Caco-2 (cell line): ENCODE measurements around the gene PIK3IP1. TPM values are rescaled to one million over a fixed set of nuclear protein-coding genes. Genes with fewer than 3 reads are reported as not detected.
A peak's percentile ranks its signal among the peaks of the same experiment; 100 is the strongest.

Experiments used
- BruUV-seq: library from RNA; stranded (reverse); fragments of 400-500 nt; replicated peaks from 2 replicates; lab custom pipeline; 2021; lab: Mats Ljungman, UMichigan
- CTCF ChIA-PET: fragments of 300-600 bp; sonication (Branson Sonifier 250); formaldehyde crosslinking; loops from one replicate; lab custom pipeline; 2022; ENCODE audit warnings: antibody characterized with exemption; lab: Charles Lee
- POLR2A ChIA-PET: fragments of 300-600 bp; sonication (Branson Sonifier 250); formaldehyde crosslinking; loops from one replicate; lab custom pipeline; 2022; ENCODE audit warnings: antibody characterized with exemption; lab: Charles Lee
- DNase-seq, 2 experiments: peaks; one replicate each; pipeline versions ENCODE4 v3.0.0 to v3.0.0-alpha.2; 2020 to 2022
- H3K27me3 ChIP-seq: replicated peaks from 2 replicates; pipeline ENCODE4 v1.6.0; 2011; ENCODE audit warnings: low read length; ENCODE audit not compliant: control insufficient read depth, insufficient read depth
- H3K36me3 ChIP-seq: 2 replicates; pipeline ENCODE4 v1.5.1; 2011; ENCODE audit warnings: low read length; ENCODE audit not compliant: control insufficient read depth, insufficient read depth
- H3K4me1 ChIP-seq: fragments of 250-450 bp; sonication (Bioruptor Pico); 2 replicates; pipeline ENCODE4 v1.5.1; 2020; ENCODE audit warnings: mild to moderate bottlenecking
- H3K4me3 ChIP-seq: 2 replicates; pipeline ENCODE4 v1.5.1; 2011; ENCODE audit warnings: low read depth, mild to moderate bottlenecking, control low read depth, low read length
- H3K9me3 ChIP-seq: fragments of 250-450 bp; sonication (Bioruptor Pico); 2 replicates; pipeline ENCODE4 v1.5.1; 2020; ENCODE audit warnings: mild to moderate bottlenecking, moderate library complexity
- H3K27ac Mint-ChIP-seq: one replicate; pipeline ENCODE4 v1.8.0; 2022; ENCODE audit warnings: mixed read lengths; ENCODE audit not compliant: unreplicated experiment
- H3K27me3 Mint-ChIP-seq: one replicate; pipeline ENCODE4 v1.8.0; 2022; ENCODE audit warnings: mixed read lengths; ENCODE audit not compliant: insufficient read depth, unreplicated experiment
- H3K36me3 Mint-ChIP-seq: one replicate; pipeline ENCODE4 v1.8.0; 2022; ENCODE audit warnings: mild to moderate bottlenecking, mixed read lengths; ENCODE audit not compliant: insufficient read depth, unreplicated experiment
- H3K4me1 Mint-ChIP-seq: one replicate; pipeline ENCODE4 v1.8.0; 2022; ENCODE audit warnings: low read depth, mixed read lengths; ENCODE audit not compliant: unreplicated experiment
- H3K4me3 Mint-ChIP-seq: one replicate; pipeline ENCODE4 v1.8.0; 2022; ENCODE audit warnings: mild to moderate bottlenecking, moderate library complexity, mixed read lengths; ENCODE audit not compliant: unreplicated experiment
- H3K9me3 Mint-ChIP-seq: one replicate; pipeline ENCODE4 v1.8.0; 2022; ENCODE audit warnings: mixed read lengths; ENCODE audit not compliant: unreplicated experiment
- intact Hi-C: fragments of 100-400 bp; cut with micrococcal nuclease; formaldehyde crosslinking; loops from one replicate; pipeline ENCODE4 v1.10.0; 2022; ENCODE audit not compliant: unreplicated experiment
- total RNA-seq: library from RNA; stranded (reverse); gene quantifications from 2 replicates; pipeline ENCODE4 v1.2.3, GENCODE V29; 2022
- TF ChIP-seq, protein P1 (sequence below), 2 experiments: fragments of 200-600 bp in 1 of 2; IDR thresholded peaks; 1 replicate in 1 of 2; 2 replicates in 1 of 2; pipeline versions ENCODE4 v1.5.1 to v1.8.0; 2011 to 2022; ENCODE audit warnings: antibody characterized with exemption in 1 of 2, control low read depth in 1 of 2, inconsistent platforms in 1 of 2, low read depth in 1 of 2, low read length in 1 of 2, mild to moderate bottlenecking in 1 of 2, moderate library complexity in 1 of 2; ENCODE audit not compliant: insufficient read depth in 1 of 2, severe bottlenecking in 1 of 2, unreplicated experiment in 1 of 2

Gene PIK3IP1
- total RNA-seq, 1 experiment from 2014 or later, result 0.68 TPM

DNA sequence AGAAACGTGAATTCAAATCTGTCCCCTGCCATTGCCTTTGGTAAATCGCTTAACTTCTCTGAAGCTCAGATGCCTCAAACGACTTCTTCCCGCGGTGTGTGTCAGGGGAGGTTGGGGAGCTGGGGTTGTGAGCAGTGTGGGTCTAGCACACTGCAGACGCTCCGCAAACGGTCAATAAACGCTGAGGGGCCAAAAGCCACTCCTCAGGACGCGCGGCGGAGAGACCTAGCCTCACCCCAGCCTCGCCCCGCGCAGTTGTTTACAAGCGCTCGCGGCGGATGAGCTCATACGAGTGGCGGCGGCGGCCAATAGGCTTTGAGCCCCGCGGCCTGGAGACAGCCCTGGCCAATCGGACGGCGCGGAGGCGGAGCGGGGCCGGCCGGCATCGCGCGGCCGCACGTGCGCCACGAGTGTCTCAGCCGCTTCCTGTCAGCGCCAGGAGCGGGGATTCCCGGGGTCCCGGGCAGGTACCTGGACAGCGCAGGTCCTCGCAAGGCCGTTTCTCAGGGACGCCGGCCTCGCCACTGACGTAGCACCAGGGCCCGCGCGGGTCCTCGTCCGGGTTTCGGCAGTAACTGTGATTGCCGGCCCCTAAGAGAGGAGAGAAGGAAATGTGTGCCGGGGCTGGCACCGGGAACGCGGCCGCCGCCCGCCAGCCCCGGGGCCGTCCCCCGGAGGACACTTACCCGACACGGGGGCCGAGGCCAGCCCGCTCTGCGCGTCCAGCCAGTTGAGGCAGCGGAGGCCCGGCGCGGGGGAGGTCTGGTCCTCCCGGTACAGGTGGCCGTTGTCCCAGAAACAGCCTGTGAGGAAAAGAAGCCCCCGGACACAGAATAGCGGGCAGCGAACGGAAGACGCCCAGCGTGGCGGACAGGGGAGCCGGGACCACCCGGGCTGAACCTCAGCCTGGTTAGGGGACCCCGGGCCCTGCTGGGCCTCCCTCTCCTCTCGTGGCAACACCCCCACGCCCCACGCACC lies 1.5 kb downstream of the PIK3IP1 start:
- Mint-ChIP-seq H3K36me3 (peaks cover 5% of the 10 kb centered on the region), H3K27ac (peak overlapping the region; percentile 87), H3K4me3 (peak overlapping the region; percentile 90), H3K27me3 (no peaks in the 10 kb centered on the region), H3K9me3 (no peaks in the 10 kb centered on the region), H3K4me1 (peaks cover 9% of the 10 kb centered on the region)
- H3K36me3 ChIP-seq, result no peaks in the 10 kb centered on the region
- H3K4me1 ChIP-seq, result peaks cover 9% of the 10 kb centered on the region; the same call in 1 of the 2 replicates
- ChIA-PET POLR2A (interaction anchor here (0.5 to 1.7 kb wide), 12 partner anchors 18 to 1711 kb away, joined by 3 to 14 read pairs (median 4); partner anchors contain the start of genes MORC2, PATZ1 and TUG1), CTCF (interaction anchor here (0.6 to 2.1 kb wide), 13 partner anchors 9 to 175 kb away, joined by 3 to 25 read pairs (median 5); partner anchors contain the start of gene LIMK2)
- H3K9me3 ChIP-seq, result no peaks in the 10 kb centered on the region
- intact Hi-C loops, result loop anchor here (5.0 kb wide), 2 partner anchors 48 to 78 kb away; partner anchors contain the start of gene LIMK2
- H3K4me3 ChIP-seq, result peak overlapping the region; percentile 66
- BruUV-seq, result no TSS peak
- TF ChIP-seq, protein P1, sequence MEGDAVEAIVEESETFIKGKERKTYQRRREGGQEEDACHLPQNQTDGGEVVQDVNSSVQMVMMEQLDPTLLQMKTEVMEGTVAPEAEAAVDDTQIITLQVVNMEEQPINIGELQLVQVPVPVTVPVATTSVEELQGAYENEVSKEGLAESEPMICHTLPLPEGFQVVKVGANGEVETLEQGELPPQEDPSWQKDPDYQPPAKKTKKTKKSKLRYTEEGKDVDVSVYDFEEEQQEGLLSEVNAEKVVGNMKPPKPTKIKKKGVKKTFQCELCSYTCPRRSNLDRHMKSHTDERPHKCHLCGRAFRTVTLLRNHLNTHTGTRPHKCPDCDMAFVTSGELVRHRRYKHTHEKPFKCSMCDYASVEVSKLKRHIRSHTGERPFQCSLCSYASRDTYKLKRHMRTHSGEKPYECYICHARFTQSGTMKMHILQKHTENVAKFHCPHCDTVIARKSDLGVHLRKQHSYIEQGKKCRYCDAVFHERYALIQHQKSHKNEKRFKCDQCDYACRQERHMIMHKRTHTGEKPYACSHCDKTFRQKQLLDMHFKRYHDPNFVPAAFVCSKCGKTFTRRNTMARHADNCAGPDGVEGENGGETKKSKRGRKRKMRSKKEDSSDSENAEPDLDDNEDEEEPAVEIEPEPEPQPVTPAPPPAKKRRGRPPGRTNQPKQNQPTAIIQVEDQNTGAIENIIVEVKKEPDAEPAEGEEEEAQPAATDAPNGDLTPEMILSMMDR (IDR thresholded peaks at IDR 0.05; ENCODE audit: insufficient read depth in 1 of 2, low read depth in 1 of 2, low read length in 1 of 2, severe bottlenecking in 1 of 2, unreplicated experiment in 1 of 2), result no peak
- H3K27me3 ChIP-seq, result no peaks in the 10 kb centered on the region
- DNase-seq, result peak; percentile 90 to 92

DNA sequence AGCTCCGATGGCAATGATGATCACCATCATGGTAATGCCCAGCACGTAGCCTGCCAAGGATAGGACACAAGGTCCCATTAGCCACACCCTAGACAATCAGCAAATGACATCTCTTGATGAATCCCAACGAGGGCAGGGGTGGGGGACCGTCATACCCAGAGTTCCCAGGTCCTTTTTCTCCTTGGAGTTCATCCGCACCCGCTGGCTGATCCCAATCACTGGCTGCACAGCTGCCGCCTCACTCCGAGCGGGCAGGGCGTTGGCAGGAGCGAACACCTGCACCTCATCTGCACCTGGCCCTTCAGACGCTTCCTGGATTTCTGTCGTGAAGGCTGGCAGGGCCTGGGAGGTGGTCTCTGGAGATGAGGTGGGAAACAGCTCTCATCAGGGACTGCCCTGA lies 2.9 kb downstream of the PIK3IP1 start:
- Histone ChIP-seq H3K27me3 (no peaks in the 10 kb centered on the region), H3K9me3 (no peaks in the 10 kb centered on the region), H3K36me3 (no peaks in the 10 kb centered on the region), H3K4me3 (no peak overlapping the region), H3K4me1 (peaks cover 6% of the 10 kb centered on the region; the same call in 1 of the 2 replicates)
- intact Hi-C loops, result no loop called here
- no peak for DNase-seq
- no peak overlapping the region for H3K4me3 Mint-ChIP-seq
- H3K27ac Mint-ChIP-seq, result no peak overlapping the region
- no peaks in the 10 kb centered on the region for H3K27me3 Mint-ChIP-seq
- H3K4me1 Mint-ChIP-seq, result peaks cover 6% of the 10 kb centered on the region
- TF ChIP-seq, protein P1 (IDR thresholded peaks at IDR 0.05; ENCODE audit: insufficient read depth in 1 of 2, low read depth in 1 of 2, low read length in 1 of 2, severe bottlenecking in 1 of 2, unreplicated experiment in 1 of 2), result no peak
- H3K9me3 Mint-ChIP-seq, result no peaks in the 10 kb centered on the region
- no TSS peak for BruUV-seq
- peaks cover 5% of the 10 kb centered on the region for H3K36me3 Mint-ChIP-seq
- ChIA-PET POLR2A (interaction anchor here (1.7 kb wide), 1 partner anchor 321 kb away, joined by 4 read pairs; the partner anchor contains the start of genes MORC2 and TUG1), CTCF (interaction anchor here (1.5 to 2.0 kb wide), 4 partner anchors 11 to 57 kb away, joined by 4 to 25 read pairs (median 11); no protein-coding TSS in a partner anchor)
